ENCODE results near the gene TTLL11. TPM values are rescaled to one million over a fixed set of nuclear protein-coding genes. Genes with fewer than 3 reads are reported as not detected.

TTLL11 gene
- total and polyA plus RNA-seq, 2 experiments from 2014 or later, result 4.7 to 6.7 TPM

DNA sequence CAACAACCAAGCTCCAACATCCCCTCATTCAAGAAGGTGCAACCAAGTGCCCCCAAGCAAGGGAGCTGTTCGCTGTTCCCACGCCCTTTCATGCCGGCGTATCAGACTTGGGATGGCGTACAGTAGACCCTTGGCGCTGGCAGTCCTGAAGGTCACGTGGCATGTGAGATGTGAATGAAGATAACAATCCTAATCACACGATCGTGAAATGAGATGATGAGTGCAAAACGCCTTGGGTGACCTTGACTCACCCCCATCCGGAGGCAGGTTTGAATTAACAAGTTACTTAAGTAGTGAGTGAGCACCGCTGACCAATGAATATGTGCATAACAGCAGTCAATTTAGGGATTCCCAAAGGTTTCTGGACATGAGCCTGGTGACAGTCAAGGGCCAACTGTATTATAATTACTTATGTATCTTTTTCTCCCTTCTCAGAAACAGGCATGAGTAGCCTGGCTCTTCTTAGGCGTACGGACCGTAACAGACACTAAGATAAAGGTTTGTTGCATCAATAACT, 150.2 kb downstream of the TTLL11 start:
- H3K4me3 ChIP-seq, result no peak overlapping the region
- H3K27ac ChIP-seq, result no peak overlapping the region
- peaks cover 9% of the 10 kb centered on the region for H3K27me3 ChIP-seq
- no peaks in the 10 kb centered on the region for H3K9me3 ChIP-seq (ENCODE audit: low read depth)
- no peaks in the 10 kb centered on the region for H3K4me1 ChIP-seq (ENCODE audit: low read depth)
- TF ChIP-seq, protein P1, sequence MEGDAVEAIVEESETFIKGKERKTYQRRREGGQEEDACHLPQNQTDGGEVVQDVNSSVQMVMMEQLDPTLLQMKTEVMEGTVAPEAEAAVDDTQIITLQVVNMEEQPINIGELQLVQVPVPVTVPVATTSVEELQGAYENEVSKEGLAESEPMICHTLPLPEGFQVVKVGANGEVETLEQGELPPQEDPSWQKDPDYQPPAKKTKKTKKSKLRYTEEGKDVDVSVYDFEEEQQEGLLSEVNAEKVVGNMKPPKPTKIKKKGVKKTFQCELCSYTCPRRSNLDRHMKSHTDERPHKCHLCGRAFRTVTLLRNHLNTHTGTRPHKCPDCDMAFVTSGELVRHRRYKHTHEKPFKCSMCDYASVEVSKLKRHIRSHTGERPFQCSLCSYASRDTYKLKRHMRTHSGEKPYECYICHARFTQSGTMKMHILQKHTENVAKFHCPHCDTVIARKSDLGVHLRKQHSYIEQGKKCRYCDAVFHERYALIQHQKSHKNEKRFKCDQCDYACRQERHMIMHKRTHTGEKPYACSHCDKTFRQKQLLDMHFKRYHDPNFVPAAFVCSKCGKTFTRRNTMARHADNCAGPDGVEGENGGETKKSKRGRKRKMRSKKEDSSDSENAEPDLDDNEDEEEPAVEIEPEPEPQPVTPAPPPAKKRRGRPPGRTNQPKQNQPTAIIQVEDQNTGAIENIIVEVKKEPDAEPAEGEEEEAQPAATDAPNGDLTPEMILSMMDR (IDR thresholded peaks at IDR 0.05; ENCODE audit: low read depth, low read length), result no peak
- no peak for DNase-seq (ENCODE audit: low read depth in 1 of 2, low spot score in 1 of 2)
- H3K36me3 ChIP-seq, result no peaks in the 10 kb centered on the region

DNA sequence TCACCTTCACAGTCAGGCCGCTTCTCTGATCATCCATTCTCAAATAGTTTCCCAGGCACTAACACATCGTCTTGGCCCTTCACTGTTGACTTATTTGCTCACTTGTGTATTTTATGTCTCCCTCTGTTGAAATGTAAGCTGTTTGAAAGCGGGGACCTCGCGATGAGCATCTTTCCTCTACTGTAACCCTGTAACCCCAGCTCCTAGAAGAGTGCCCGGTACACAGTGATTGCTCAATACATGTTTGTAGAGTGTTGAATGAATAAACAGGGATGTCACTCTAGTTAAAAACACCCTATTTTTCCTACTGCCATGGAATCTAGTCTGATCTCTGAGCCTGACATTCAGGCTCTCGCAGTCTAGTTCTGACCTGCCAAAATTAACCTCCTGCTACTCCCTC, 150.8 kb downstream of the TTLL11 start:
- H3K27me3 ChIP-seq, result peaks cover 9% of the 10 kb centered on the region
- H3K9me3 ChIP-seq (ENCODE audit: low read depth), result no peaks in the 10 kb centered on the region
- no peak overlapping the region for H3K4me3 ChIP-seq
- no peaks in the 10 kb centered on the region for H3K4me1 ChIP-seq (ENCODE audit: low read depth)
- no peak for DNase-seq (ENCODE audit: low read depth in 1 of 2, low spot score in 1 of 2)
- TF ChIP-seq, protein P1 (IDR thresholded peaks at IDR 0.05; ENCODE audit: low read depth, low read length), result no peak
- no peak overlapping the region for H3K27ac ChIP-seq
- H3K36me3 ChIP-seq, result no peaks in the 10 kb centered on the region

DNA sequence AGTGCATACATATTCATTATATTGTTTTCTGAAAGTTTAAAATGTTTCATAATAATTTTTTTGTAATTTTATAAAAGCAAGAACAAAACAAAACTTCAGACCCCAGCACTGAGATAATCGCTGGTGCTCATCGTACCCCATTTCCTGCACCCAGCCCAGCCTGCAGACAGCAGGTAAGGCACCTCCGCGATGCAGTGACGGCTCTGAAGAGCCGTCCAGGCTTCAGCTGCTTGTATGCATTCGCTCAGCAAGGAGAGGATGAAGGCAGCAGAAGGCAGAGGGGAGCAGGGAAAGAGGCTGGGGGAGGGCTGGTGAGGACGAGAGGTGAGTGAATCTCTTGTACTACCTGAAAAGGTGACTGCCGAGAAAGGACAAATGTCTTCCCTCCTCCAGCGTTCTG, 153.5 kb downstream of the TTLL11 start:
- TF ChIP-seq, protein P1 (IDR thresholded peaks at IDR 0.05; ENCODE audit: low read depth, low read length), result no peak
- no peak for DNase-seq (ENCODE audit: low read depth in 1 of 2, low spot score in 1 of 2)
- H3K4me3 ChIP-seq, result no peak overlapping the region

DNA sequence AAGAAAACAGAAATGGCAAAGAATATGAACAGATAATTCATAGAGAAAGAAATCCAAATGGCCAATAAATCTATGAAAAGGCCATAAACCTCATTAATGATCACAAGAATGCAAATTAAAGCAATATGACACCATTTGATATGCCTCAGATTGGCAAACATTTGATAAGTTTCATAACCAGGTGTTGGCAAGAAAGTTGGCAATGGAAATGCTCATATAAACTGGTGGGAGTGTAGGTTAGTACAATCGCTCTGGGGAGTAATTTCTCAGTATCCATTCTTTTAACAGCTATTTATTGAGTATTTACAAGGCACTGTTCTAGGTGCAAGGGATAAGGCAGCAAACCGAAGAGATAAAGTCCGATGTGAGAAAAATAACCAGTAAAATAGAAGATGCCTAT, 154.5 kb downstream of the TTLL11 start:
- DNase-seq (ENCODE audit: low read depth in 1 of 2, low spot score in 1 of 2), result no peak
- peaks cover 9% of the 10 kb centered on the region for H3K27me3 ChIP-seq
- no peak overlapping the region for H3K4me3 ChIP-seq
- TF ChIP-seq, protein P1 (IDR thresholded peaks at IDR 0.05; ENCODE audit: low read depth, low read length), result no peak
- H3K9me3 ChIP-seq (ENCODE audit: low read depth), result no peaks in the 10 kb centered on the region
- H3K4me1 ChIP-seq (ENCODE audit: low read depth), result no peaks in the 10 kb centered on the region
- H3K36me3 ChIP-seq, result no peaks in the 10 kb centered on the region
- no peak overlapping the region for H3K27ac ChIP-seq

More for the DNA sequence above, 153.5 kb downstream of the TTLL11 start:
- Histone ChIP-seq H3K9me3 (ENCODE audit: low read depth) (no peaks in the 10 kb centered on the region), H3K27me3 (peaks cover 9% of the 10 kb centered on the region), H3K36me3 (no peaks in the 10 kb centered on the region), H3K27ac (no peak overlapping the region), H3K4me1 (ENCODE audit: low read depth) (no peaks in the 10 kb centered on the region)

DNA sequence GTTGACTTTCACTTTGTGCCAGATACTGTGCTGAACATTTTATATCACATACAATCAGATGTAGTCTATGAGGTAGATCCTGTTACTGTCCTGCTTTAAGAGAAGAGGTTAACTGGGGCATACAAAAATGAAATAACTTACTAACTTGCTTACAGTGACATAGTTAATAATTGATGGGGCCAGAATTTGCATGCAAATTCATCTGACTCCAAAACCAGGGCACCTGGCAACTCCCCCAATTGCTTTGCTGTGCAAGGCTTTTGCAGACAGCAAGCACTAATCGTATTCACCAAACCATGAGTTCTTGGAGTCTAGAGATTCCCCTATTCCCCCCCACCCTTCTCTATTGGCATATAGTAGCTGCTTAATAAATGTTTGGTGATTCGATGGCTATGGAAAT, 155.9 kb downstream of the TTLL11 start:
- H3K36me3 ChIP-seq, result no peaks in the 10 kb centered on the region
- no peaks in the 10 kb centered on the region for H3K4me1 ChIP-seq (ENCODE audit: low read depth)
- H3K4me3 ChIP-seq, result no peak overlapping the region
- no peaks in the 10 kb centered on the region for H3K9me3 ChIP-seq (ENCODE audit: low read depth)
- TF ChIP-seq, protein P1 (IDR thresholded peaks at IDR 0.05; ENCODE audit: low read depth, low read length), result no peak
- H3K27ac ChIP-seq, result no peak overlapping the region
- DNase-seq (ENCODE audit: low read depth in 1 of 2, low spot score in 1 of 2), result no peak
- peaks cover 15% of the 10 kb centered on the region for H3K27me3 ChIP-seq

DNA sequence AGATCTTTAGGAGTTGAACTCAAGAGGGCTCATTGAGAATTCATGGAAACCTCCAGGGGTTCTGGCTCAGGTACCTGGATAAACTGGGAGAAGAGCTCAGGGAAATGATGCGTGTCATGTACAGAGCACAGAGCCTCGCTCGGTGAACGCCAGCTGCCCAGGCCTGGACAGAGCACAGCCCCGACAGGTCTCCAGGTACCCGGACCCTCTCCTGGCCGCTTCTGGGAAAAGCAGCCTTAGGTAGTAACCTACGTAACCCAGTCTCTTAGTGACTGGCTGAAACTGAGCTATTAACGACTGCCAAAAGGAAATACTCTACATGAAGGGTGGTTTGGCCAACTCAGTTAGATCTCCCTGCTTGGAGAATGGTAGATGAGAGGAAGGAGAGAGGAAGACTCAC, 157.4 kb downstream of the TTLL11 start:
- Histone ChIP-seq H3K27me3 (peaks cover 10% of the 10 kb centered on the region), H3K27ac (no peak overlapping the region), H3K9me3 (ENCODE audit: low read depth) (no peaks in the 10 kb centered on the region), H3K4me1 (ENCODE audit: low read depth) (no peaks in the 10 kb centered on the region), H3K36me3 (no peaks in the 10 kb centered on the region), H3K4me3 (no peak overlapping the region)
- DNase-seq (ENCODE audit: low read depth in 1 of 2, low spot score in 1 of 2), result no peak
- TF ChIP-seq, protein P1 (IDR thresholded peaks at IDR 0.05; ENCODE audit: low read depth, low read length), result no peak

Measured in cardiac muscle cell (in vitro differentiated cells and primary cell).